GM12872 (cell line): ENCODE results near the gene DTNB.

Experiments used
- TF ChIP-seq, protein P1 (sequence below): IDR thresholded peaks from 3 replicates; pipeline ENCODE4 v1.5.1; 2011; ENCODE audit warnings: low read depth, mild to moderate bottlenecking, low read length, moderate library complexity; ENCODE audit not compliant: insufficient read depth

Gene DTNB

GRCh38 chr2:25642298-25642697 lies 31.1 kb downstream of the DTNB start:
- TF ChIP-seq, protein P1, sequence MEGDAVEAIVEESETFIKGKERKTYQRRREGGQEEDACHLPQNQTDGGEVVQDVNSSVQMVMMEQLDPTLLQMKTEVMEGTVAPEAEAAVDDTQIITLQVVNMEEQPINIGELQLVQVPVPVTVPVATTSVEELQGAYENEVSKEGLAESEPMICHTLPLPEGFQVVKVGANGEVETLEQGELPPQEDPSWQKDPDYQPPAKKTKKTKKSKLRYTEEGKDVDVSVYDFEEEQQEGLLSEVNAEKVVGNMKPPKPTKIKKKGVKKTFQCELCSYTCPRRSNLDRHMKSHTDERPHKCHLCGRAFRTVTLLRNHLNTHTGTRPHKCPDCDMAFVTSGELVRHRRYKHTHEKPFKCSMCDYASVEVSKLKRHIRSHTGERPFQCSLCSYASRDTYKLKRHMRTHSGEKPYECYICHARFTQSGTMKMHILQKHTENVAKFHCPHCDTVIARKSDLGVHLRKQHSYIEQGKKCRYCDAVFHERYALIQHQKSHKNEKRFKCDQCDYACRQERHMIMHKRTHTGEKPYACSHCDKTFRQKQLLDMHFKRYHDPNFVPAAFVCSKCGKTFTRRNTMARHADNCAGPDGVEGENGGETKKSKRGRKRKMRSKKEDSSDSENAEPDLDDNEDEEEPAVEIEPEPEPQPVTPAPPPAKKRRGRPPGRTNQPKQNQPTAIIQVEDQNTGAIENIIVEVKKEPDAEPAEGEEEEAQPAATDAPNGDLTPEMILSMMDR, result no peak

GRCh38 chr2:25639696-25640095 lies 33.7 kb downstream of the DTNB start:
- TF ChIP-seq, protein P1, result no peak

DNA sequence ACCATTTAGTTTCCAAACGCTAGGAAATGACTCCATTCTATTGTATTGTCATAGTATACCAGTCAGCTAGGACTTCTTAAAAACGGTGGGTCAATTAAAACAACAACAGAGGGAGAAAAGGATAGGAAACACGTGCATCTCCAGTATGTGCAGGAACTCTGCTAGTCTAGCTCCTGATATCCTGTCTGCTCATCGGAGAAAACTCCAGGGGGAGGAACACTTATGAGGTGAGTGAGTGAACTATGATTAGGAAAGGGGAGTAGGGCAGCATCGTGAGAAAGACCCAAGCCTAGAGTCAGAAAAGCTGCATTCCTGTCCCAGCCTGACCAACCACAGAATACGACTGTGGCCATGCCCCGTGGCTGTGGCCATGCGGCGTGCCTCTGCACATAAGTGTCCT lies 34.2 kb downstream of the DTNB start:
- TF ChIP-seq, protein P1, result no peak

- TF ChIP-seq, protein P1, result no peak
Measured at GRCh38 chr2:25635797-25636196, 37.6 kb downstream of the DTNB start.

DNA sequence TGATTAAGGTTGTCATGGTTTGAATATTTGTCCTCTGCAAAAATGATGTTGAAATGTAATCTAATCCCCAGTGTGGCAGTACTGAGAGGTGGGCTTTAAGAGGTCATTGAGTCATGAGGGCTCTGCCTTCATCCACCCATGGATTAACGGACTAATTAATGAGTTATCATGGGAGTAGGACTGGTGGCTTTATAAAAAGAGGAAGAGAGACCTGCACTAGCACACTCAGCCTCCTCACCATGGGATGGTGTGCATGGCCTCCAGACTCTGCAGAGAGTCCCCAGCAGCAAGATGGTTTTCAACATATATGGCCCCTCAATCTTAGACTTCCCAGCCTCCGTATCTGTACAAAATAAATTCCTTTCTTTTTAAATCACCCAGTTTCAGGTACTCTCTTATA lies 41.0 kb downstream of the DTNB start:
- TF ChIP-seq, protein P1, result no peak

GRCh38 chr2:25624635-25625034 lies 48.7 kb downstream of the DTNB start:
- TF ChIP-seq, protein P1, result no peak

- TF ChIP-seq, protein P1, result no peak
Measured at GRCh38 chr2:25623361-25623760, 50.0 kb downstream of the DTNB start.

- TF ChIP-seq, protein P1, result no peak
Measured at GRCh38 chr2:25620711-25621110, 52.7 kb downstream of the DTNB start.
